Measurements from ENCODE around the gene JMJD7.

The JMJD7 gene

DNA sequence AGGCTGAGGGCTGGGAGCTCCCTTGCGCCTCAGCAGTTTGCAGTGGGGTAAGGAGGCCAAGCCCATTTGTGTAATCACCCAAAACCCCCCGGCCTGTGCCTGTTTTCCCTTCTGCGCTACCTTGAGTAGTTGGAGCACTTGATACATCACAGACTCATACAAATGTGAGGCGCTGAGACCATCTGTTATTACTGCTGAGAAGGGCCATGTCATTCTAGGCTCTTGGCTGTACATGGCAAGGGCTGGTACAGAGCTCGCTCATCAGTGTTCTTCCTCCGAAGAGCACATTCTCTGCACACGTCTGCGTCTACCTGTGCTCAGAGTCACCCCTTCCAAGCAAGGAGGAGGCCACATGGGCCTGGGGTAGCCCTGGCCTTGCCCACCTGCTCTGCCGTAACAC, 20.1 kb downstream of the JMJD7 start:
- no peaks in the 10 kb centered on the region for H3K4me1 ChIP-seq (ENCODE audit: control insufficient read depth, insufficient read depth, low read length)
- no peaks in the 10 kb centered on the region for H3K9me3 ChIP-seq (ENCODE audit: control insufficient read depth, insufficient read depth, low read length)
- H3K9ac ChIP-seq (ENCODE audit: low read depth, low read length) = no peak overlapping the region
- H3K4me3 ChIP-seq (ENCODE audit: low read depth, low read length) = no peak overlapping the region
- no peaks in the 10 kb centered on the region for H3K27me3 ChIP-seq (ENCODE audit: control insufficient read depth, insufficient read depth, low read length)
- H3K27ac ChIP-seq (ENCODE audit: low read depth, low read length) = no peak overlapping the region
- H3K36me3 ChIP-seq (ENCODE audit: control insufficient read depth, insufficient read depth, low read length) = peaks cover 37% of the 10 kb centered on the region

DNA sequence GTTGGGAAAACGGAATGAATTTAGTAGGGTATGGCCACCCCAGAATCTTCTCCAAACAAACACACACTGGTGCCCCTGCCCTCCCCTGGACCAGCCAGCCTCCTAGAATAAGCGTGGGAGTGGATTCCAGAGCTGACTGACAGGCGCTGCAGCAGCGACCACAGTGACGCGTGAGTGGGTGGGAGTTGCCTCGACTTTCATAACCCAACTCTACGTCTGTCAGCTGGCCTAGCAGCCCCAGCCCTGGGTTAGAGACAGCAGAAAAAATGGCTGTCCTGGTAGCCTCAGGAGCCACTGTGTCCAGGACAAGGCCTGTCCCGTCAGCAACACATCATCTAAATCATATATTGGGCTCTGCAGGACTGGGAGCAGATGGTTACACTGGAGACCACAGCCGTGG, 20.7 kb downstream of the JMJD7 start:
- H3K9me3 ChIP-seq (ENCODE audit: control insufficient read depth, insufficient read depth, low read length) = no peaks in the 10 kb centered on the region

DNA sequence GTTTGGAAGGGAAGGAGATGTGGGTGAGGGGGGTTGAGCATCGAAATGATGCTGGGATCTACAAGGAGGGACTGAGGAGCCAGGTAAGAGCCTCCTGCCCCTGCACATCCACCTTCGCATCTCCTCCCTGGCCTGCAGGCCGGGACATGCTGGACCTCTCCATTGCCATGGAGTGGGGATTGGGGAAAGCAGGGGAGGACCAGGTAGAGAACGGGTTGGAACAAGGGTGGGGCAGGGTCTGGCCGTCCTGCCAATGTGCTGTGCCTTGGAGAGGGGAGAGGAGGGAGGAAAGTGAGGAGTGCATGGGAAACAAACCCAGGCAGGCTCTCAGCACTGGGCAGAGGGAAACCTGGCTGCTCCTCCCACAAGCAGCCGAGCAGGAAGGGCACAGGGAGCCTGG, 21.3 kb downstream of the JMJD7 start:
- no peak overlapping the region for H3K27ac ChIP-seq (ENCODE audit: low read depth, low read length)
- H3K27me3 ChIP-seq (ENCODE audit: control insufficient read depth, insufficient read depth, low read length) = no peaks in the 10 kb centered on the region
- H3K9me3 ChIP-seq (ENCODE audit: control insufficient read depth, insufficient read depth, low read length) = no peaks in the 10 kb centered on the region
- peaks cover 37% of the 10 kb centered on the region for H3K36me3 ChIP-seq (ENCODE audit: control insufficient read depth, insufficient read depth, low read length)
- H3K4me3 ChIP-seq (ENCODE audit: low read depth, low read length) = no peak overlapping the region
- no peak overlapping the region for H3K9ac ChIP-seq (ENCODE audit: low read depth, low read length)
- H3K4me1 ChIP-seq (ENCODE audit: control insufficient read depth, insufficient read depth, low read length) = no peaks in the 10 kb centered on the region

More for the DNA sequence above, 20.7 kb downstream of the JMJD7 start:
- no peaks in the 10 kb centered on the region for H3K27me3 ChIP-seq (ENCODE audit: control insufficient read depth, insufficient read depth, low read length)
- no peaks in the 10 kb centered on the region for H3K4me1 ChIP-seq (ENCODE audit: control insufficient read depth, insufficient read depth, low read length)
- H3K4me3 ChIP-seq (ENCODE audit: low read depth, low read length) = no peak overlapping the region
- peaks cover 37% of the 10 kb centered on the region for H3K36me3 ChIP-seq (ENCODE audit: control insufficient read depth, insufficient read depth, low read length)
- H3K27ac ChIP-seq (ENCODE audit: low read depth, low read length) = no peak overlapping the region
- H3K9ac ChIP-seq (ENCODE audit: low read depth, low read length) = no peak overlapping the region

DNA sequence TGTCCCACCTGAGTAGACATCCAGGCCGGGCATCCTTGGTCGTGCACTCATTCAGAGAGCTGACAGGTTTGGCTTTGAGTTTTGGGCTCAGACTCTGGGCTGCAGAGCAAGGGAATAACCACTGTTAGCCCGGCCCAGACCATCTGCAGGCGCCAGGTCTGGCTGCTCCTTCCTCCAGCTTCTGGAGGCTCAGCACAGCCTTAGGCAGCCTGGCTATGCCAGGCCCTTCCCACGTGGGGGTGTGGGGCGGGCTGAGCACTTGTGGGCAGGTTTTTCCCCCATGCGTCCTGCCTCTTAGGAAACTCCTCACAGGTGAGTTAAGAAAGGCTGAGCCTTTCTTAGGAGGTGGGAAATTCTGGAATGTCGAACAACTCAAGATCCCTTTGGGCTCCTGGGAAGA, 22.0 kb downstream of the JMJD7 start:
- Histone ChIP-seq H3K4me1 (ENCODE audit: control insufficient read depth, insufficient read depth, low read length) (no peaks in the 10 kb centered on the region), H3K27ac (ENCODE audit: low read depth, low read length) (no peak overlapping the region), H3K36me3 (ENCODE audit: control insufficient read depth, insufficient read depth, low read length) (peaks cover 33% of the 10 kb centered on the region), H3K9me3 (ENCODE audit: control insufficient read depth, insufficient read depth, low read length) (no peaks in the 10 kb centered on the region), H3K9ac (ENCODE audit: low read depth, low read length) (no peak overlapping the region), H3K27me3 (ENCODE audit: control insufficient read depth, insufficient read depth, low read length) (no peaks in the 10 kb centered on the region), H3K4me3 (ENCODE audit: low read depth, low read length) (no peak overlapping the region)

DNA sequence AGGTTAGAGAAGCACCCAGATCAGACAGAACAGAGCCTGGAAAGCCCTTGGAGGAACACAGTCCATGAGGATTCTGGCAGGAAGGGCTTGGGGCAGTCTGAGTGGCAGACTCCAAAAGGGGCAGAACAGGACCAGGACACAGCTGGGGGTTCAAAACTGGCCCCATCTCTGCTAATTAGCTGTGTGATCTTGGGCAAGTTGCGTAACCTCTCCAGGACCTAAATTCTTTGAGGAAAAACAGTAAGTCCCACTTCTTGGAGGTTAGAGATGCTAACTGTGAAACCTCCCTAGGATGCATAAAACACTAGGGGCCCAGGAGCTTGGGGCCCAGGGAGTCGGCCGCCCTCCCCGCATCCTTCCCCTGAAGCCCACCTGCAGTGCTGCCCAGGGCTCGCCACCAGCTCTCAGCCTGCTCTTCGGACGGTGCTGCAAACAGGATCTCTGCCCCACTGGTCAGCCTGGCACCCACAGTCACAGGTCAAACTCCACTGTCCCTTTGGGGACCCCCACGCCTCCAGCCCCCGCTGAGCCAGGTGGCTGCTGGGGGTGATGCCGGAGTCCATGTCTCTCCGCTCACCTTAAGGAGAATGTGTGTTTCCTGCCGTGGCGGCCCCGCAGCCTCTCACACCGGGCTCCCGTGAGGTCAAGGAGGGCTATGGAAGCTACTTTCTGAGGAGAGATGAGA, 22.7 kb downstream of the JMJD7 start:
- 0 out of 2 replicates have a peak, but pooled peaks cover 4% of the 10 kb centered on the region for H3K4me1 ChIP-seq (ENCODE audit: control insufficient read depth, insufficient read depth, low read length)
- no peak overlapping the region for H3K27ac ChIP-seq (ENCODE audit: low read depth, low read length)
- H3K4me3 ChIP-seq (ENCODE audit: low read depth, low read length) = no peak overlapping the region
- peaks cover 26% of the 10 kb centered on the region for H3K36me3 ChIP-seq (ENCODE audit: control insufficient read depth, insufficient read depth, low read length)
- no peaks in the 10 kb centered on the region for H3K9me3 ChIP-seq (ENCODE audit: control insufficient read depth, insufficient read depth, low read length)
- H3K27me3 ChIP-seq (ENCODE audit: control insufficient read depth, insufficient read depth, low read length) = no peaks in the 10 kb centered on the region
- no peak overlapping the region for H3K9ac ChIP-seq (ENCODE audit: low read depth, low read length)

DNA sequence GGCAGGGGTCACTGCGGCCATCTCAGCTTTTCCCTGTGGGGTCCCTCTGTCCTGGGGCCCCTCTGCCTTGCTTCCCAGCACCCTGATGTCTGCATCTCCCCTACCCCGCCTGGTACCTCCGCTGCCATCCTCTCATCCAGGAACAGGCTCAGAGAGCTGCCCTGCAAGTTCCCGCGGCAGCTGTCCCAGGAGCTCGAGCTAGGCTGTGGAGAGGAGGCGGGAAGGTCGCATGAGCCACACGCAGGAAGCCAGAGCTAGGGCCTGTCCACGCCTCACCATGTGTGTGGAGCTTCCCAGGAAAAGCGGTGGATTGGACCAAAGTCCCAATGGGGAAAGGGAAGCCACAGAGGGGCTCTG, 23.3 kb downstream of the JMJD7 start:
- Histone ChIP-seq H3K4me1 (ENCODE audit: control insufficient read depth, insufficient read depth, low read length) (0 out of 2 replicates have a peak, but pooled peaks cover 6% of the 10 kb centered on the region), H3K9me3 (ENCODE audit: control insufficient read depth, insufficient read depth, low read length) (no peaks in the 10 kb centered on the region), H3K9ac (ENCODE audit: low read depth, low read length) (no peak overlapping the region), H3K36me3 (ENCODE audit: control insufficient read depth, insufficient read depth, low read length) (peaks cover 23% of the 10 kb centered on the region), H3K4me3 (ENCODE audit: low read depth, low read length) (no peak overlapping the region), H3K27me3 (ENCODE audit: control insufficient read depth, insufficient read depth, low read length) (no peaks in the 10 kb centered on the region), H3K27ac (ENCODE audit: low read depth, low read length) (no peak overlapping the region)

DNA sequence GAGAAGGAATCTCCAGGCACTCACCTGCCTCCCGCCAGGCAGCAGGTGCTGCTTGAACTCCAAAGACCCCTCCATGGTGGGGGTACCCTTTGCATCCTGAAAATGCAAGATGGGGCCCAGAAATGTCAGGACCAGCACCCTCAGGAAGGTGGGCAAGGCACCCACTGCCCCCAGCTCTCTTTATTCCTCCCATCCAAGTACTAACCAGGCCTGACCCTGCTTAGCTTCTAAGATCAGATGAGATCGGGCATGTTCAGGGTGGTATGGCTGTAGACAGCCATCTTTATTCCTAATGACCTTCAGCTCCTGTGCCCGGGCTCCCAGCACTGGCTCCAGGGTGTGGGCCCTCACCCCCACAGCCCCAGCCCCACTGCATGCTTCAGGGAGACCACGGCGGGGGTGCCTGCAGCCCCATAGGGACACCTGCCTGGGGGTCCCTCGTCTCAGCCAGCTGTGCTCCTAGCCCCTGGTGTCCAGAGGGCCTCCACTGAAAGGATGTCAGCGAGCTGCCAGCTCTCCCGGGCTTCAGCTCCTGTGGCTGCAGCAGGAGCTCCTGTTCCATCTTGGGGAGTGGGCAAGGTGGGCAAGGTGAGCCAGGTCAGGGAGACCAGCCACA, 24.0 kb downstream of the JMJD7 start:
- 0 out of 2 replicates have a peak, but pooled peaks cover 6% of the 10 kb centered on the region for H3K4me1 ChIP-seq (ENCODE audit: control insufficient read depth, insufficient read depth, low read length)
- no peak overlapping the region for H3K4me3 ChIP-seq (ENCODE audit: low read depth, low read length)
- no peaks in the 10 kb centered on the region for H3K27me3 ChIP-seq (ENCODE audit: control insufficient read depth, insufficient read depth, low read length)
- H3K27ac ChIP-seq (ENCODE audit: low read depth, low read length) = no peak overlapping the region
- H3K9ac ChIP-seq (ENCODE audit: low read depth, low read length) = no peak overlapping the region
- H3K9me3 ChIP-seq (ENCODE audit: control insufficient read depth, insufficient read depth, low read length) = no peaks in the 10 kb centered on the region
- peaks cover 15% of the 10 kb centered on the region for H3K36me3 ChIP-seq (ENCODE audit: control insufficient read depth, insufficient read depth, low read length)

DNA sequence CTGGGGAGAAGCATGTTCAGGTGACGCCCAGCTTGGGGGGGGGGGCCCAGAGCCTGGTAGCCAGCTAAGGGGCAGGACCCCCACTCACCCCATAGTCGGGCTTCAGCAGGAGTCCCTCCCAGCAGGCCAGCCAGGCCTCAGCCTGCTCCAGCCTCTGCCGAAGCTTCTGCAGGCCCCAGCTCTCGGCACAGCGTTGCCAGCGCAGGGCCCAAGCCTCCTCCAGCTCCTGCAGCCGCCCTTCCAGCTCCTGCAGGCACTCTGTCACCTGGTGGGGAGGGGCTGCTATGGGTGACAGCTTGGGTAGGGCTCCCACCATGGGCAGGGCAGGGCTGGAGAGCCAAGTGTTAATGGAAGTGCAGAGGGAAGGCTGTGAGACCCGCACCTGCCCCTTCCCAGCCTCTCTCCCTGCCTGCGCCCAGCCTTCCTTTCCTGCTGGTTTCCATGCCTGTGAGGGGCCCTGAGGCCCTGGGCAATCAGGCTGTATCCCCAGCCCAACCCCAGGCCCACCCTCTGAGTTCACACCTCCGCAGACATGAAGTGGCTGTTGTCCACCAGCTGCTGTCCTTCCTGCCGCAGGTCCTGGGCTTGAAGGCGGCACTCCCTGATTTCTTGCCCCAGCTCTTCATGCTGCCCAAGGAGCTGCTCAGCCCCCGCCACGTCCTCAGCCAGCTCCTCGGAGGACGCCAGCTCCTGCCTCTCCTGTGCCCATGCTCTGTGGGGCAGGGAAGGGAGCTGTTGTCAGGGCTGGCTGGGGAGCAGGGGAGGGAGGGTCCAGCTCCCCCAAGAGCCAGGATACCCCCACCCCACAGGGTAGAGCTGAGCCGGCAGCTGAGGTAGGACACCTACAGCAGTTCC, 25.1 kb downstream of the JMJD7 start:
- no peak overlapping the region for H3K9ac ChIP-seq (ENCODE audit: low read depth, low read length)
- no peaks in the 10 kb centered on the region for H3K27me3 ChIP-seq (ENCODE audit: control insufficient read depth, insufficient read depth, low read length)
- H3K36me3 ChIP-seq (ENCODE audit: control insufficient read depth, insufficient read depth, low read length) = peaks cover 8% of the 10 kb centered on the region
- no peak overlapping the region for H3K27ac ChIP-seq (ENCODE audit: low read depth, low read length)
- H3K9me3 ChIP-seq (ENCODE audit: control insufficient read depth, insufficient read depth, low read length) = no peaks in the 10 kb centered on the region
- H3K4me1 ChIP-seq (ENCODE audit: control insufficient read depth, insufficient read depth, low read length) = 0 out of 2 replicates have a peak, but pooled peaks cover 6% of the 10 kb centered on the region
- H3K4me3 ChIP-seq (ENCODE audit: low read depth, low read length) = no peak overlapping the region

DNA sequence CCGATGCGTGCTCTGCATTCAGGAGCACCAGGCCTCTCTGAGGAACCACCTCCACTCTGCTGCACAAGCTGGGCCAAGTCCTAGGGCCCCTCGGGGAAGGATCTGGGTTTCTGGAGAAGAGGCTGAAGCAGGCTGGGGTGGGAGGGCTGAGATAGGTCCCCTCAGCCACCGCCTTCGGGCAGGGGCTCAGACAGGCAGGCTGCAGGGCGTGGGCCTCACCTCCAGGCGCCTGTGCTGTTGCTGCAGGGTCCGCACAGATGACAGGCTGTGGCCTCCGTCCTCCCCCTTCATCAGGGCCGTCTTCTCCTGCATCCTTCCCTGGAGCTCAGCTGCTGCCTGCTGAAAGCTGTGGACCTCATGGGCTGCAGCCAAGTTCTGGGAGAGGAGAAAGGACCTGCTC, 25.9 kb downstream of the JMJD7 start:
- no peaks in the 10 kb centered on the region for H3K9me3 ChIP-seq (ENCODE audit: control insufficient read depth, insufficient read depth, low read length)
- no peak overlapping the region for H3K27ac ChIP-seq (ENCODE audit: low read depth, low read length)
- H3K27me3 ChIP-seq (ENCODE audit: control insufficient read depth, insufficient read depth, low read length) = no peaks in the 10 kb centered on the region
- H3K9ac ChIP-seq (ENCODE audit: low read depth, low read length) = no peak overlapping the region
- no peaks in the 10 kb centered on the region for H3K36me3 ChIP-seq (ENCODE audit: control insufficient read depth, insufficient read depth, low read length)
- 0 out of 2 replicates have a peak, but pooled peaks cover 6% of the 10 kb centered on the region for H3K4me1 ChIP-seq (ENCODE audit: control insufficient read depth, insufficient read depth, low read length)
- H3K4me3 ChIP-seq (ENCODE audit: low read depth, low read length) = no peak overlapping the region

DNA sequence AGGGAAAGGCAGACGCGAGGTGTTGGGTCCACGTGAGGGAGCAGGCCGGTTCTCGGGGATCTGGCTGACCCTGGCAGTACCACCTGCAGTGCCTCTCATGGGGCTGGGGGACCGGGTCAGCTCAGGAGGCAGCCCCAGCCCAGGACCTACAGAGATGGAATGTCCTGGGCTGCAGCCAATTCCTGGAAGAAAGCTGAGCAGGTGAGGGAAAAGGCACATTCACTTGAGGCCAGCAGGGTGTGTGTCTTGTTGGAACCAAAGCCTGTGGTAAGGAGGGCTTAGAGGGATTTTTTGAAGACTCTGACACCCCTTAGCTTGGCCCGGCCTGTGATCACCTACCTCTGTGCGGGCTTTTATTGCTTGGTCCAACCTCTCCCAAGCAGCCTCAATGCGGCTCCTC, 26.6 kb downstream of the JMJD7 start:
- Histone ChIP-seq H3K4me3 (ENCODE audit: low read depth, low read length) (no peak overlapping the region), H3K4me1 (ENCODE audit: control insufficient read depth, insufficient read depth, low read length) (0 out of 2 replicates have a peak, but pooled peaks cover 6% of the 10 kb centered on the region), H3K36me3 (ENCODE audit: control insufficient read depth, insufficient read depth, low read length) (no peaks in the 10 kb centered on the region), H3K27me3 (ENCODE audit: control insufficient read depth, insufficient read depth, low read length) (no peaks in the 10 kb centered on the region), H3K9ac (ENCODE audit: low read depth, low read length) (no peak overlapping the region), H3K27ac (ENCODE audit: low read depth, low read length) (no peak overlapping the region), H3K9me3 (ENCODE audit: control insufficient read depth, insufficient read depth, low read length) (no peaks in the 10 kb centered on the region)

Measured in HUES48 (cell line).